ENCODE measurements around the gene TAAR2.

The TAAR2 gene

DNA sequence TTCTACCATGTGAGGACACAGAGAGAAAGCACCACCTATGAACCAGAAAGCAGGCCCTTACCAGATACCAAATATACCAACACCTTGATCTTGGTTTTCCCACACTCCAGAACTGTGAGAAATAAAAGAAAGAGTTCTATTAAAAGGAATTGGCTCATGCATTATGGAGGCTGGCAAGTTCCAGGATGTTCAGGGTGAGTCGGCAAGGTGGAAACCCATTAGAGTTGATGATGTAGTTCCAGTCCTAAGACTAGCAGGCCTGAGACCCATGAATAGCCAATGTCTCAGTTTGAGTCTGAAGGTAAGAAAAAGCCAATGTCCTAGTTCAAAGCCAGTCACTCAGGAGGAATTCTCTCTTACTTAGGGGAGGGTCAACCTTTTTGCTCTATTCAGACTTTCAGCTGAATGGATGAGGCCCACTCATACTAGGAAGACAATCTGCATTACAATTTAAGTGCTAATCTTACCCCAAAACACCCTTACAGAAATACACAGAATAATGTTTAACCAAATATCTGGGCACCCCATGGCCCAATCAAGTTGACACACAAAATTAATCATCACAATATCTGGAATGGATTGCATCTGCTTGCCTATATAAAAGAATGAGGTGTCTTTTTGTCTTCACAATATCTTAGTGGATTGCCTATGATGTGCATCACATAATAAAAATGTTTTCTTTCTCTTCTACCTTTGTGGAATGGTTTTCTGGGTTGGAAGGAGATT is 40.4 kb upstream of the TAAR2 start:
- TF ChIP-seq, protein P1, sequence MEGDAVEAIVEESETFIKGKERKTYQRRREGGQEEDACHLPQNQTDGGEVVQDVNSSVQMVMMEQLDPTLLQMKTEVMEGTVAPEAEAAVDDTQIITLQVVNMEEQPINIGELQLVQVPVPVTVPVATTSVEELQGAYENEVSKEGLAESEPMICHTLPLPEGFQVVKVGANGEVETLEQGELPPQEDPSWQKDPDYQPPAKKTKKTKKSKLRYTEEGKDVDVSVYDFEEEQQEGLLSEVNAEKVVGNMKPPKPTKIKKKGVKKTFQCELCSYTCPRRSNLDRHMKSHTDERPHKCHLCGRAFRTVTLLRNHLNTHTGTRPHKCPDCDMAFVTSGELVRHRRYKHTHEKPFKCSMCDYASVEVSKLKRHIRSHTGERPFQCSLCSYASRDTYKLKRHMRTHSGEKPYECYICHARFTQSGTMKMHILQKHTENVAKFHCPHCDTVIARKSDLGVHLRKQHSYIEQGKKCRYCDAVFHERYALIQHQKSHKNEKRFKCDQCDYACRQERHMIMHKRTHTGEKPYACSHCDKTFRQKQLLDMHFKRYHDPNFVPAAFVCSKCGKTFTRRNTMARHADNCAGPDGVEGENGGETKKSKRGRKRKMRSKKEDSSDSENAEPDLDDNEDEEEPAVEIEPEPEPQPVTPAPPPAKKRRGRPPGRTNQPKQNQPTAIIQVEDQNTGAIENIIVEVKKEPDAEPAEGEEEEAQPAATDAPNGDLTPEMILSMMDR (IDR thresholded peaks at IDR 0.05; ENCODE audit: low read depth, low read length, missing control alignments): no peak
- no peaks in the 10 kb centered on the region for H3K36me3 ChIP-seq (replicated peaks)
- H3K27me3 ChIP-seq (replicated peaks): no peaks in the 10 kb centered on the region
- no peak overlapping the region for H3K27ac ChIP-seq
- H3K4me3 ChIP-seq (ENCODE audit: low read depth, low read length): no peak overlapping the region
- in situ Hi-C loops (cut with HindIII; ENCODE audit: low pct_ligation_motif_present, low sequenced_read_pairs): no loop called here
- DNase-seq: no peak

DNA sequence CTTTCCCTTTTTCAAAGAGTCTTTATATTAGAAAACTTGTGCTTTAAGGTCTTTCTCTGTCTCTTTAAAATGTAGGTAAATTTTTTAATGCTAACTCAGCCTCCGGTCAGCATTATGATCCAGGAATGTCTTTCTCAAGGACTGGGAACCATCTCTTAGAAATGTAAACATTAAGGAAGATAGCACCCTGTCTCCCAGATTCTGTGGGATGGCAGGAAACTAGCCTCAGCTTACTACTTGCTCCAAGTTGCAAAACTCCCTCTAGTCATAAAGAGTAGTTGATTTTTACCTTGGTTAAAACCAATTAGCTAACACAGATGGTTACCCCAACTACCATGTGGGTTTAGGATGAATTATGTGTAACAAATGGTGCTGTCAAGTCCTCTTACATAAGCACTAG is 39.6 kb upstream of the TAAR2 start:
- in situ Hi-C loops (cut with HindIII; ENCODE audit: low pct_ligation_motif_present, low sequenced_read_pairs): no loop called here
- H3K27ac ChIP-seq: no peak overlapping the region
- H3K27me3 ChIP-seq (replicated peaks): no peaks in the 10 kb centered on the region
- no peak overlapping the region for H3K4me3 ChIP-seq (ENCODE audit: low read depth, low read length)
- H3K36me3 ChIP-seq (replicated peaks): no peaks in the 10 kb centered on the region
- TF ChIP-seq, protein P1 (IDR thresholded peaks at IDR 0.05; ENCODE audit: low read depth, low read length, missing control alignments): no peak
- DNase-seq: no peak

DNA sequence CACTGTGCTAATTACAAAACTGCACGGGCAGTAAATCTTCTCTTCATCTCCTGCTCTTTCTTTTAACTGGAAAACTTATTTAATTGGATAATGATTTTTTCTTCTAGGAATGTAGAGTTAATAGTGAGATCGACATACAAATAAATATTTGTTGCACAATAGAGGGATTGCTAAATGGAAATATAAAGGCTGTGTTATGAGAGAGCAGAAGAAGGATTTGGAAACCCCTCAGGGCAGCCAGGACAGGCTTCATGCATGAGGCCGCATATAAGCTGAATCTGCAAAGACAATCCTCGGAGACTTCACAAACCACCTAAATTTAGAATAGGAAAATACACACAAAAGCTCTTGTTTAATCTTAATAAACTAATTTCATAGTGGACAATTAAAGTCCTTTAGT is 37.8 kb upstream of the TAAR2 start:
- no peak overlapping the region for H3K27ac ChIP-seq
- DNase-seq: no peak
- TF ChIP-seq, protein P1 (IDR thresholded peaks at IDR 0.05; ENCODE audit: low read depth, low read length, missing control alignments): no peak
- H3K27me3 ChIP-seq (replicated peaks): no peaks in the 10 kb centered on the region
- H3K4me3 ChIP-seq (ENCODE audit: low read depth, low read length): no peak overlapping the region
- in situ Hi-C loops (cut with HindIII; ENCODE audit: low pct_ligation_motif_present, low sequenced_read_pairs): no loop called here
- H3K36me3 ChIP-seq (replicated peaks): no peaks in the 10 kb centered on the region

DNA sequence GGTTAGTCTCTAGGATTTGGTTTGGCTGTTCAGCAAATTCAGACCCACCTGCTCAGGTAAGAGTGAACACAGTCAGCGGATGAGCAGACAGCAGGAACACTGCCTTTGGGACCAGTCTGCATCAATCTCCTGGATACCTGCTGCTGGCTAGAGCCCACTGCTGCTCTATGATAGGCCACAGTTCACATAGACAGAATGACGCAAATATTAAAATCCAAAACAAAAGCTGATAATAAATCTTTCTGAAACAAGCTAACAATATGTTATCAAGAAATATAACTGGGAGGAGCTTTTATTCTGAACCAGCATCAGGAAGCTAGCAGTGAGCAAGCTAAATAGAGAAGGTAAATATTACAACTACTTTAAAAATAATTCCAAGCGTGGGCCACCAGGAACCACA is 35.0 kb upstream of the TAAR2 start, which contains the start of gene TAAR1:
TSS of gene TAAR1 (minus strand) at position 101 of the 400 bp plus-strand sequence. CDS start 13,179 bp downstream, outside the sequence.
- Histone ChIP-seq H3K4me3 (ENCODE audit: low read depth, low read length) (no peak within 1 kb of the TSS), H3K27me3 (replicated peaks) (no peaks in the 10 kb centered on the region), H3K36me3 (replicated peaks) (no peaks in the 10 kb centered on the region), H3K27ac (no peak within 1 kb of the TSS)
- DNase-seq: no peak
- TF ChIP-seq, protein P1 (IDR thresholded peaks at IDR 0.05; ENCODE audit: low read depth, low read length, missing control alignments): no peak
- in situ Hi-C loops (cut with HindIII; ENCODE audit: low pct_ligation_motif_present, low sequenced_read_pairs): no loop called here

DNA sequence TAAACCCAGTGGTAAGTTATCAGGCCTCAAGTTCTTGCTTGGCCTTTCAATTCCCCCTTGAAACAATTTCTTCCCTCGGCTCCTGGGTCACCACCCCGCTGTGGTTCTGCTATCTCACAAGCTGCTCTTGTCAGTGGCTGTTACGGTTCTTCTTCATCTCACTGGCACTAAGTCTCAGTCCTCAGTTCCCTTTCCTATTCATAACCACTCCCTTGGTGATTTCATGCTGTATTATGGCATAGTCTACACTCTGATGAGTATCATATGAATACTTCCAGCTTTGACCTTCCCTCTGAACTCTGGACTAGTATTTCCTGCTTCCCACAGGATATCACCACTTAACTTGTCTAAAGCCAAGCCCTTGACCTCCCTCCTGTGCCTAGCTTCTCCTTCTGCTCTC is 27.0 kb upstream of the TAAR2 start:
- TF ChIP-seq, protein P1 (IDR thresholded peaks at IDR 0.05; ENCODE audit: low read depth, low read length, missing control alignments): no peak
- in situ Hi-C loops (cut with HindIII; ENCODE audit: low pct_ligation_motif_present, low sequenced_read_pairs): no loop called here
- Histone ChIP-seq H3K27me3 (replicated peaks) (no peaks in the 10 kb centered on the region), H3K36me3 (replicated peaks) (no peaks in the 10 kb centered on the region), H3K4me3 (ENCODE audit: low read depth, low read length) (no peak overlapping the region), H3K27ac (no peak overlapping the region)
- no peak for DNase-seq

DNA sequence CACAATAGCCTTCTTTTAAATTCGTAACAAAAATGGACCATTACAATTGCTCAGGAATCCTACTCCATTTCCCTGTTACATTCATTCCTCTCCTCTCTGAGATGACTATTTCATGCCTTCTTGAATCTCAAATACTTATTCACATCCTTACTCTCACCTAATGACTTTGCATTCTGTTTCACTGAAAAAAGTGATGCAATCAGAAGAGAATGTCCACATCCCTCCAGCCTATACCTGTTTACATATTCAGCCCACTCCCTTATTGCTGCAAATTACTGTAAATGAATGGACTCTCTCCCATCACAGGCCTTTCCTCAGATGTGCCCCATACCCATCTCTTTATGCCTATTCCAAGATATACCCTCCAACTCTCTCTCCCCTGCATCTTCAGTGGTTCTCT is 26.4 kb upstream of the TAAR2 start:
- Histone ChIP-seq H3K4me3 (ENCODE audit: low read depth, low read length) (no peak overlapping the region), H3K27ac (no peak overlapping the region), H3K27me3 (replicated peaks) (no peaks in the 10 kb centered on the region), H3K36me3 (replicated peaks) (no peaks in the 10 kb centered on the region)
- DNase-seq: no peak
- TF ChIP-seq, protein P1 (IDR thresholded peaks at IDR 0.05; ENCODE audit: low read depth, low read length, missing control alignments): no peak
- in situ Hi-C loops (cut with HindIII; ENCODE audit: low pct_ligation_motif_present, low sequenced_read_pairs): no loop called here

Data from brain microvascular endothelial cell (primary cell).